GM19452 (cell line): ENCODE results near the gene UPB1.

Experiments
- ATAC-seq: cut with Tn5 transposase; IDR thresholded peaks from one replicate; pipeline ENCODE4 v1.9.1; 2021; ENCODE audit not compliant: unreplicated experiment

The UPB1 gene

DNA sequence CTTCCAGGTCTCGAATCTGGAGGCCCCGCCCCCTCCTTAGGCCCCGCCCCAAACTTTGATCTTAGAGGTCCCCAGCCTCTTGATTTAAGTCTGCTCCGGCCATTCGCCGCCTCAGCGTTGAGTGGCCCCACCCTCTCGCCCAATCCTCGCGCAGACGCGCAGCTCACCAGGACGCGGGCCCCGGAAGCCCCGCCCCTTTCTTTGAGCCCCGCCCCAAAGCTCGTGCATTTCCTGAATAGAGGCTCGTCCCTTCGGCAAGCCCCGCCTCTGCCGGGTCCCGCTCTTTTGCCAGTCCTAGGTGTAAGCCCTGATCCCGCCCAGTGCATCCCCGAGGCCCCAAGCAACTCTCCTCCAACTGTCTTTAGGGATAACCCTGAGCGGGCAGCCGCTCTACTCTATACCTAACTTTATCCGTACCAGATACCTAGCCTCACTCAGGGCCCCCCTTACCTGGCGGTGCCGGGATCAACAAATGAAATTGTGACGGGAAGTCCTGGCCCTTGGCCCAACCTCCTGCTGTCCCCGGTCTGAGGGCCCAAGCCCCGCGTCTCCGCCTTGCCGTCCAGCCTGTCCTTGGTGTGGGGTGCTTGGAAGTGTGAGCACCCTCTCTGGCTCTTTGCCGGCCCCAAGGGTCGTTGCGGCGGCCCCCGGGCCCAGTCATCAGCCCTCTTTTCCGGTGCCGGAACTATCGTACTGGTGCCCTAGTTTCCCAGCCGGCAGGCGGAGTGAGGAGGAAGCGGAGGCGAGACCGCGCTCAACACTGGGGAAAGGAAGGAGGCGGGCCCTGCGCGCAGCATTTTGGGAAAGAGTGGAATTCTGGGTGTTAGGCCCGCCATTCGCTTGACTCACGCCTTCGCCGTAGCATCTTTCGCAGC lies 60.3 kb downstream of the UPB1 start, which contains the start of gene SNRPD3:
Gene SNRPD3 (plus strand): TSS at position 835 of the 875 bp plus-strand sequence. CDS start 1,676 bp downstream, outside the sequence.
- ATAC-seq, result peak; percentile 64

DNA sequence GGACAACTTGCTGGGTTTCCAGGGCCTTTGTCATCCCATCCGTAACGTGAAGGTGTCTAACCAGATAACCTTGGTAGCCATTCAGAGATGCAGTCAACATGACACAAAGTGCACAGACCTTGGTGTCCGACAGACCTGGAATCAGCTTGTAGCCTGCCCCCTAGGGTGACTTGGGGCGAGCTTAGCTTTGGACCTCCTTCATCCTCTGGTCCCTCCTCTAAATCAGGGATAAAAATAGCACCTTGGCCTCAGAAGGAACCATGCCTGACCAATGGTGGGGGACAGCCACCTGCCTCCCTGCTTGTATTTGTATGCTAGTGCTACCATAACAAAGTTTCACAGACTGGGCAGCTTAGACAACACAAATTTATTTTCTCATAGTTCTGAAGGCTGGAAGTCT lies 64.3 kb downstream of the UPB1 start:
- ATAC-seq, result no peak

DNA sequence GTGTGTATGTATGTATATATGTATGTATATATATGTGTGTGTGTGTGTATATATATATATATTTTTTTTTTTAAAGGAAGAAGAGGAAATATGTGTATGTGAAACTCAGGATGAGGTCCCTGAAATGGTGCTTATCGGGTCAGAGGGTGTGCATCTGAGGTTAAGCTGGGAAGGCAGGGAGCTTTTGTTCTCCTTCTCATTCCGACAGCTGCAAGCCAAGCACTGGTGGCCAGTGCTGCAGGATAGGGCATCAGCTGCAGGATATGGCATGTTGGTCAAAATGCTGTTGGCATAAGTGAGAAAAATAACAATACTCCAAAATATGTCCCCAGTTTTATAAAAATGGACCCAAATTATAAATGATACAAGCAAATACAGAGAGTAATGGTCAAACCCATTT lies 68.1 kb downstream of the UPB1 start:
- no peak for ATAC-seq

GRCh38 chr22:24564376-24565058 lies 69.4 kb downstream of the UPB1 start:
- no peak for ATAC-seq

- ATAC-seq, result no peak
Measured at GRCh38 chr22:24565077-24565476, 69.9 kb downstream of the UPB1 start.

DNA sequence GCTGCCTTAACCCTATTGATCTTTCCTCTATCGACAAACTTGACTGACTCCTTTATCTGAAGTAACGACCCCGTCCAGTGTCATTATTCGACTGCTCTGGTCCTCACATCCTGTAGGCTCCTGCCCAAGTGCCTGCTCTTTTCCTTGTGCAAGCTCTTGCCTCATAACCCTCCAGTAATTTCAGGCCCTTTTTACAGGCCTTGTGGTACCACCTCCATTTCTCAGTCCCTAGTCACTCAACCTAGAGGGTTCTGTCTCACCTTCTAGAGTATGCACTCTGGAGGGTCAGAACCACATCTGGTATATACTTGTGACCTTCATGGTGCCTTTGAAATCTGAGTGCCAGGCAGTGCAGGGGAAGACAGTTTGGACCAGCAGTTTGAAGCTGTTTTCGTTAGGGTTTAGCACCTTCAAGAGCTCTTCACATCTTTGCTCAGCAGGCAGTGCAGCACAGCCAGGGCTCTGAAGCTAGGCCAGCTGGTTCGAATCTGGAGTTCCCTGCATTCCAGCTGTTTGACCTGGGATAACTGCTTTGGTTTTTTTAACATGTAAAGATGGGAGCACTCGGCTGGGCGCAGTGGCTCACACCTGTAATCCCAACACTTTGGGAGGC lies 71.9 kb downstream of the UPB1 start:
- ATAC-seq, result no peak

- ATAC-seq, result no peak
Measured at GRCh38 chr22:24567668-24568067, 72.5 kb downstream of the UPB1 start.

DNA sequence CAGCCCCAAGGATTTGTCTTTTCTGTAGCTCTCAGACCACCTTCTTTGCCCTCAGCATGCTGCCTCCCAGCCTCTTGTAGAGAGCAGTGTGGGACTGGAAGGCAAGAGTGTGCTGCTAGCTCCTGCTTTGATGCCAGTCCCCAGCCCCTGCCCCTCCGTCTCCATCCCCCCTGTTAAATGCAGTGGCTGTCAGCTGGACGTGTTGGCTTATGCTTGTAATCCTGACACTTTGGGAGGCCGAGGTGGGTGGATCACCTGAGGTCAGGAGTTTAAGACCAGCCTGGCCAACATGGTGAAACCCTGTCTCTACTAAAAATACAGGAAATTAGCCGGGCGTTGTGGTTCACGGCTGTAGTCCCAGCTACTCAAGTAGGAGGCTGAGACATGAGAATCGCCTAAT lies 76.1 kb downstream of the UPB1 start:
- ATAC-seq, result no peak

DNA sequence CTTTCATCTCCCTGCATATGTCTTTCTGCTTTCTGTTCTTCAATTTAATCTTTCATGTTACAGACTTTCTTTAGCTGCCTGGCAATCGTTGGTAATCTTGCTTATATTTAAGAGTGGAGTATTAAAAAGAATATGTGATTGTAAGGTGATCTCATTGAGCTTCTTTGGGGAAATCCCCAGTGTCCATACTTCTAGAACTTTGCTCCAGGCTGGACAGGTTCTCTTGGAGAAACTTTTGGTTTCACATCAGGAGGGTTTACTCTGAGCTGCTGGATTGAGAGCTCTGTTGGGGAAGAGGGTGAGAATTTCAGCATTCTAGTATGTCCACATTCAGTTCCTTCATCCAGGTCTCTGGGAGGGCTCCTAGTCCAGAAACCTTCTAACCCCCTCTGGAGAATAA lies 81.6 kb downstream of the UPB1 start:
- ATAC-seq, result no peak
